Activated naive CD8-positive, alpha-beta T cell treated with anti-CD3 and anti-CD28 coated beads, Interleukin-2, amount 10 ng/mL, durations not matched to agents 7 days and 5 days (primary cell): ENCODE measurements around the gene SULT1A1. TPM values are rescaled to one million over a fixed set of nuclear protein-coding genes. Genes with fewer than 3 reads are reported as not detected.
"Not testable (repeated sequence)": the region's sequence is repeated elsewhere in the genome, so short reads cannot be mapped to it uniquely, and the experiment has no call there.

Source experiments
- ATAC-seq: fragments of 150-1000 bp; cut with Tn5 transposase; one replicate; pipeline ENCODE4 v1.10.0; 2021; ENCODE audit warnings: low read depth, moderate library complexity
- POLR2A ChIA-PET: fragments of 350-600 bp; sonication (Branson Sonifier 250); formaldehyde crosslinking; loops from one replicate; lab custom pipeline; 2021; ENCODE audit warnings: antibody characterized with exemption; lab: Charles Lee
- DNase-seq: peaks from one replicate; pipeline ENCODE4 v3.0.0; 2021
- H3K27ac Mint-ChIP-seq: one replicate; pipeline ENCODE4 v1.8.0; 2022; ENCODE audit warnings: mild to moderate bottlenecking, mixed read lengths
- H3K27me3 Mint-ChIP-seq: one replicate; pipeline ENCODE4 v1.8.0; 2022; ENCODE audit warnings: mild to moderate bottlenecking, moderate library complexity, mixed read lengths
- H3K36me3 Mint-ChIP-seq: one replicate; pipeline ENCODE4 v1.8.0; 2021; ENCODE audit warnings: mild to moderate bottlenecking, mixed read lengths
- H3K4me1 Mint-ChIP-seq: one replicate; pipeline ENCODE4 v1.8.0; 2021; ENCODE audit warnings: mixed read lengths
- H3K4me3 Mint-ChIP-seq: one replicate; pipeline ENCODE4 v1.8.0; 2022; ENCODE audit warnings: mild to moderate bottlenecking, moderate library complexity, mixed read lengths
- H3K9me3 Mint-ChIP-seq: one replicate; pipeline ENCODE4 v1.8.0; 2021; ENCODE audit warnings: mixed read lengths
- total RNA-seq, 2 experiments: library from RNA; stranded (reverse); gene quantifications; one replicate each; pipeline ENCODE4 v1.2.3, GENCODE V29; 2021

Gene SULT1A1
- total RNA-seq, 2 experiments from 2014 or later, result 16.3 to 17.5 TPM

GRCh38 chr16:28603381-28604185 is 6.3 kb downstream of the SULT1A1 start:
- Mint-ChIP-seq H3K4me1 (no peaks in the 10 kb centered on the region), H3K36me3 (no peaks in the 10 kb centered on the region), H3K27me3 (no peaks in the 10 kb centered on the region), H3K9me3 (no peaks in the 10 kb centered on the region), H3K4me3 (no peak overlapping the region), H3K27ac (no peak overlapping the region)
- DNase-seq (no peak), ATAC-seq (no peak)
- POLR2A ChIA-PET, result no interaction called here

DNA sequence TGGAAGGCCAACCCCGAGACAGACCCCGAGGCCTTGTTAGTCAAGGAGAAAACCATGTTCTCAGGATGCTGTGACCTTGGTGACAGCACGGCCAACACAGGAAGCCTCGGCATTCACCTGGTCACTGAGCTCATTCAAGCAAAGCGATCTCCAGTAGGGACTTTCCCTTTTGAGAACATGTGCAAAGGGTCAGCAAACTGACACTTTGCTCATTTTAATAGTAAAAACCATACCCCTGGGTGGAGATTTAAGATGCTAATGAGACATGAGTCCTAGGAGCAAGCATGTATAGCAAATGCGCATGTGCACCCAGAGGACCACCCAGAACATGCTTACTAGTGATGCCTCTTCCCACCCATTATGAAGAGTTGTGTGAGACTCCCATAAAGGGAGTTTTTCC is 7.3 kb downstream of the SULT1A1 start:
- H3K27ac Mint-ChIP-seq, result no peak overlapping the region
- no peaks in the 10 kb centered on the region for H3K27me3 Mint-ChIP-seq
- H3K36me3 Mint-ChIP-seq, result no peaks in the 10 kb centered on the region
- DNase-seq, result no peak
- peaks cover 4% of the 10 kb centered on the region for H3K4me1 Mint-ChIP-seq
- POLR2A ChIA-PET, result interaction anchor here (0.7 kb wide), 1 partner anchor 14 kb away, joined by 3 read pairs; no protein-coding TSS in a partner anchor
- no peak for ATAC-seq
- H3K9me3 Mint-ChIP-seq, result no peaks in the 10 kb centered on the region
- H3K4me3 Mint-ChIP-seq, result no peak overlapping the region

DNA sequence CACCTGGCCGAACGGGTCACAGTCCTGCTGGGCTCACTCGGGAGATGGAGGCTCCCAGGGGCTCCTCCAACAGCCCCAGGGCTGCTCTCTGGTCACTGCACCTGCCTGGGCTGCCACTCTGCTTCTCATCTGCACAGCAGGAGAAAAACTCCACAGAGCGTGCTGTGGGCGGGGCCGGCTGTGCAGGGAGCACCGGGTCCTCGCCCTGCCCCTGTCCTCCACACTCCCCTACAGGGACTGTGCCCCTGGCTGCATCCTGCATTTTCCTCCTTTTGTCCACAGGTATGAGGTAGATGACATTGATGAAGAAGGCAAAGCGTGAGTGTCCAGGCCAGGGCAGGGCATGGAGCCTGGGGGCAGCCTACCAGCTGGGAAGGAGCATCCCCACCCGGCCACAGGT is 7.8 kb downstream of the SULT1A1 start:
- not testable (repeated sequence) for H3K4me1 Mint-ChIP-seq, DNase-seq, H3K27me3 Mint-ChIP-seq, H3K4me3 Mint-ChIP-seq, H3K27ac Mint-ChIP-seq, H3K36me3 Mint-ChIP-seq, H3K9me3 Mint-ChIP-seq, ATAC-seq
- POLR2A ChIA-PET, result interaction anchor here (0.7 kb wide), 1 partner anchor 15 kb away, joined by 3 read pairs; no protein-coding TSS in a partner anchor

DNA sequence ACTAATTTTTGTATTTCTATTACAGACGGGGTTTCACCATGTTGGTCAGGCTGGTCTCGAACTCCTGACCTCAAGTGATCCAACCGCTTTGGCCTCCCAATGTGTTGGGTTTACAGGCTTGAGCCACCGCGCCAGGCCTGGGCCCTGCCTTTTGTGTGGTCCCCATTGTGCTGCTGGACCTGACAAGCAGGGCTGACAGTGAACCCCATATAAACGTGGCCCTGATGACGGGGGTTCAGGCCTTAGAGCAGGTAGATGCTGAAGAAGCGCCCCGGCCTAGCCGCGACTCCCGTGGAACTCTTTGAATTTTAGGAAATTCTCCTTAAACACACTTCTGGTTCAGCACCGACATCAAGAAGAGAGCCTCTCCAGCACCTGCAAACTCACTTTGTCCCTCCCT is 8.3 kb downstream of the SULT1A1 start:
- H3K4me3 Mint-ChIP-seq, H3K36me3 Mint-ChIP-seq, H3K27ac Mint-ChIP-seq, ATAC-seq, DNase-seq, H3K27me3 Mint-ChIP-seq, POLR2A ChIA-PET, H3K9me3 Mint-ChIP-seq: not testable (repeated sequence)
- H3K4me1 Mint-ChIP-seq, result peaks cover 10% of the 10 kb centered on the region

- H3K4me3 Mint-ChIP-seq, H3K27me3 Mint-ChIP-seq, DNase-seq, ATAC-seq, POLR2A ChIA-PET, H3K36me3 Mint-ChIP-seq, H3K27ac Mint-ChIP-seq, H3K9me3 Mint-ChIP-seq: not testable (repeated sequence)
- H3K4me1 Mint-ChIP-seq, result peaks cover 10% of the 10 kb centered on the region
Measured at GRCh38 chr16:28600965-28601364, 8.9 kb downstream of the SULT1A1 start.

GRCh38 chr16:28599377-28600285 is 10.2 kb downstream of the SULT1A1 start:
- ATAC-seq, result peak; percentile 98
- H3K4me1 Mint-ChIP-seq, result peaks cover 10% of the 10 kb centered on the region
- H3K36me3 Mint-ChIP-seq, H3K9me3 Mint-ChIP-seq, H3K4me3 Mint-ChIP-seq, DNase-seq, H3K27ac Mint-ChIP-seq, POLR2A ChIA-PET, H3K27me3 Mint-ChIP-seq: not testable (repeated sequence)

DNA sequence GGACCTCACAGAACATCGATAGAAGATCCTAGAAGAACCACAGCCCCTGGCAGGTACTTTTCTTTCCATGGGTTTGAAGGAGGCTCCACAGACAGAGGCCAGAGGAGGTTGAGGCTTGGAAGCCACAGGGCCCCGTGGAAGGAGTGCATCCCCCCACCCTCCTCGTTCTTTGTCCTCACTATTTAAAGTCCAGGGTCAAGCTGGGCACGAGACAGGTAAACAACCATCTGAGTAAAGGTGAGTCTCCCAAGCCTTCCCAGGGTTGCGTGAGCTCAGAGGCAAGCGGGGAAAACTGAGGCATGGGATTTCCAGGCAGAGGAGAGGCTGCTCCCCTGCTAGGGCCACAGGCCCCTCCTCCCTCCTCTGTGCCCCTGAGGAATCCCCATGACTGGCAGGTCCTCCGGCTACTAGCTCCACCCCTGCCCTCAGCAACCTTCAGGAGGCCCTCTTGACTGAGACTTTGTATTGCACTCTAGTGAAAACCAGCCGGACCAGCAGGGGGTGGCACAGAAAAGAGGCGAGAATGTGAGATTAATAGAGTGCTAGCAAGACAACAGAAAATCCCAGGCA is 12.1 kb downstream of the SULT1A1 start:
- Mint-ChIP-seq H3K4me1 (peaks cover 18% of the 10 kb centered on the region), H3K9me3 (no peaks in the 10 kb centered on the region), H3K4me3 (no peak overlapping the region), H3K27ac (peak overlapping the region; percentile 30), H3K36me3 (no peaks in the 10 kb centered on the region), H3K27me3 (no peaks in the 10 kb centered on the region)
- ATAC-seq (no peak), DNase-seq (no peak)
- POLR2A ChIA-PET, result interaction anchor here (1.5 to 1.7 kb wide), 2 partner anchors 12 to 25 kb away, joined by 3 to 5 read pairs; partner anchors contain the start of gene SULT1A1

DNA sequence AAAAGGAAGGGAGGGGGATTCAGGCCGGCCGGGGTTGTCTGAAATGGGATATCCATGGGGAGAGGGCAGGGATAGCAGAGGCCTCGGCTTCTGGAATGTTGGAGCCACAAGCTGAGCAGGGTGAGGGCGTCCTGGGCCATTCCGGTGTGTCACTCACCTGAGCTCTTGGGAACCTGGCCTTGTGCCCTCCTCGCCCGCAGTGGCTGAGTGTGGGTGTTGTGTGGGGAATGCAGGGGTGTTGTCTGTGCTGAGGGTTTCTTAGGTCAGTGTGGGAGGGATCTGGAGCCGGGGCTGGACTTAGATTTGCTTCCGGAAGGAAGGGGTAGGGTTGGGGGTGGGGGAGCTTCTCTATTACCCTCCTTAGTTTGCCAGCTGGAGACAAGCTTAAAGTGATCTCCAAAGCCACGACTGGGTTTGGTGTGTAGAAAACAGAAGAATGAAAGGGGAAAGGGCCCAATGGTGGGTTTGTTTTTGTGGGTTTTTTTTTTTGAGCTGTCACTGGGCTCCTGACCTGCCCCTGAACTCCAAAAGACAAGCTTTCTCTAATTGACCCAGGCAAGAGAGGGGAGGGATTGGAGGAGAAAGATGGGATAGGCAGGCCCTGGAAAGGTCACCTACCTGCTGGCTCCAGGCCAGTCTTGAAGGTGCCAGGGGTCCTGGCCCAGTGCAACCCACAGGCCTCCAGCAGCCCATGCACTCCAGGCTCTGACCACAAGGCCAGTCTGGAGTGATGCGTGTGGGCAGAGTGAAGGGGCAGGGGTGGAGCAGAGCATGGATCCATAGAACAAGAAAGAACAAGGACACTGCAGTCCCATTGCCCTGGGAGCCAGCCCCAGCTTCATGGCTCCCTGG is 12.8 kb downstream of the SULT1A1 start, which contains the start of gene SULT1A2:
TSS of gene SULT1A2 (minus strand) at position 211 of the 852 bp plus-strand sequence. CDS start 1,120 bp downstream, outside the sequence.
- Mint-ChIP-seq H3K4me1 (peaks cover 18% of the 10 kb centered on the region), H3K27ac (peak within 1 kb of the TSS; percentile 30), H3K4me3 (no peak within 1 kb of the TSS), H3K36me3 (peaks cover 2% of the 10 kb centered on the region), H3K27me3 (no peaks in the 10 kb centered on the region), H3K9me3 (no peaks in the 10 kb centered on the region)
- ATAC-seq (no peak), DNase-seq (no peak)
- POLR2A ChIA-PET, result interaction anchor here (1.5 to 1.7 kb wide), 2 partner anchors 13 to 26 kb away, joined by 3 to 5 read pairs; partner anchors contain the start of gene SULT1A1

DNA sequence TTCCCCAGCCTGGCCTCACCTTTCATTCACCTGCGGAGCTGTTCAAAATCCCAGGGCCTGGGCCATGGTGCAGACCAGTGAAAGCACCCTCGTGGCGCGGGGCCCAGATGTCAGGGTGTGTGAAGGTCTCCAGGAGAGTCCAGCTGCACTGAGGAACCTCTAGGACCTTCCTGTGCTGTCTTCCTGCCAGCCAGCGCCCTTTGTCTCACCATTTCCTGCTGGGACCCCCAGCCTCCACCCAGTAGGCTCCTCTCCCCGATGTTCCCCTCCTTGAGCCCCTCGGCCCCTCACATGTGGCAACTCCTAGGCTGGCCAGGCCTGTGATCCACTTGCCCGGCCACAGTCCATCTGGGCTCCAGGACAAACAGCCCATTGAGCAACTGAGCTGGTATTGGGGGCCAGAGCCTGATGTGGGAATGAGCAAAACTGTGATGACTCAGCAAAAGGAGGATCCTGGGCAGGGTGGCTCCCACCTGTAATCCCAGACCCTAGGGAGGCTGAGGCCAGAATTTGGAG is 13.7 kb downstream of the SULT1A1 start:
- Mint-ChIP-seq H3K27ac (peak overlapping the region; percentile 30), H3K4me1 (peaks cover 18% of the 10 kb centered on the region), H3K36me3 (peaks cover 2% of the 10 kb centered on the region), H3K4me3 (no peak overlapping the region), H3K27me3 (no peaks in the 10 kb centered on the region), H3K9me3 (no peaks in the 10 kb centered on the region)
- POLR2A ChIA-PET, result interaction anchor here (1.7 kb wide), 1 partner anchor 14 kb away, joined by 5 read pairs; the partner anchor contains the start of gene SULT1A1
- ATAC-seq (no peak), DNase-seq (no peak)

DNA sequence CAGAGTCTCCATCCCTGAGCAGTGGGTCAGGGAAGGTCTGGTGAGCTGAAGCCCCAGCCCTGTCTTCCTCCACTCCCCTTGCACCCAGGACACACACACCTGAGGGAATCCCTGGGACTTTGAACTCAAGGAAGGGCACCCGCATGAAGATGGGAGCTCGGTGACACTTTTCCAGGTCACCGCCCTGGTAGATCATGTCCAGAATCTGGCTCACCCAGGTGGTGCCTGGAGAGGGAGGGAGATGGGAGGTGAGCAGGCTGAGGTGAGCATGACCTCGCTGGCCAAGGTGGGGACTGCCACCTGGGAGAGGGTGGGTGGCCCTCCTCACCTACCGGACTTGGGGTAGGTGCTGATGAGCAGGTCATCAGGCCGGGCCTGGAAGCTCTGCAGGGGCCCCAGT is 14.4 kb downstream of the SULT1A1 start:
- H3K27ac Mint-ChIP-seq, H3K4me3 Mint-ChIP-seq, POLR2A ChIA-PET, H3K27me3 Mint-ChIP-seq, H3K36me3 Mint-ChIP-seq, H3K9me3 Mint-ChIP-seq, DNase-seq, ATAC-seq: not testable (repeated sequence)
- peaks cover 18% of the 10 kb centered on the region for H3K4me1 Mint-ChIP-seq

GRCh38 chr16:28592979-28593553 is 16.8 kb downstream of the SULT1A1 start:
- H3K4me1 Mint-ChIP-seq, result peaks cover 17% of the 10 kb centered on the region
- peak overlapping the region; percentile 35 for H3K27ac Mint-ChIP-seq
- peaks cover 8% of the 10 kb centered on the region for H3K36me3 Mint-ChIP-seq
- ATAC-seq (no peak), DNase-seq (no peak)
- no peak overlapping the region for H3K4me3 Mint-ChIP-seq
- POLR2A ChIA-PET, result no interaction called here
- no peaks in the 10 kb centered on the region for H3K27me3 Mint-ChIP-seq
- no peaks in the 10 kb centered on the region for H3K9me3 Mint-ChIP-seq

DNA sequence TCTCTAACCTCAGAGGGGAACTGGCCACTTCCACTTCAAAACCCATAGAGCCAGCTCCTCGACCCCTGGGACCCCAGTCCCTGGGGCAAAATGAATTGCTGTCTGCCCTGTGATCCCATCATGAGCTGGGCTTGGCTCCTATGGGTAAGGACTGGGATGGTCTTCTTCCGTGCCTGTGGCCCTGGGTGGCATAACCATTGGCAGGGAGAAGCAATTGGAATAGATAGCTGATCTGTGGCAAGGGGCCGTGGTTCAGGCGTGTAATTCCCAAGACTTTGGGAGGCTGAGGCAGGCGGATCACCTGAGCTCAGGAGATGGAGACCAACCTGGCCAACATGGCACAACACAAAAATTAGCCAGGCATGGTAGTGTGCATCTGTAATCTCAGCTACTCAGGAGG is 17.3 kb downstream of the SULT1A1 start:
- H3K9me3 Mint-ChIP-seq, result no peaks in the 10 kb centered on the region
- no peak overlapping the region for H3K4me3 Mint-ChIP-seq
- DNase-seq (no peak), ATAC-seq (no peak)
- H3K27ac Mint-ChIP-seq, result no peak overlapping the region
- peaks cover 8% of the 10 kb centered on the region for H3K36me3 Mint-ChIP-seq
- no peaks in the 10 kb centered on the region for H3K27me3 Mint-ChIP-seq
- POLR2A ChIA-PET, result no interaction called here
- H3K4me1 Mint-ChIP-seq, result peaks cover 14% of the 10 kb centered on the region
